Transverse colon (tissue), 4 donors: Measurements from ENCODE around the gene C9orf50. TPM values are rescaled to one million over a fixed set of nuclear protein-coding genes. Genes with fewer than 3 reads are reported as not detected.

ENCODE experiments used
- DNase-seq: peaks from one replicate; pipeline ENCODE4 v3.0.0-alpha.2; 2019
- H3K27ac ChIP-seq, 4 donors: fragments of 200-600 bp; sonication (generic); 2 replicates each; pipeline ENCODE4 v1.5.1; 2016 to 2018; ENCODE audit warnings: inconsistent platforms in 4 of 4
- H3K27me3 ChIP-seq: fragments of 200-600 bp; sonication (generic); 2 replicates; pipeline ENCODE4 v1.5.1; 2017; ENCODE audit warnings: inconsistent platforms
- H3K36me3 ChIP-seq, 4 donors: fragments of 200-600 bp; sonication (generic); 2 replicates each; pipeline ENCODE4 v1.5.1; 2017 to 2019; ENCODE audit warnings: inconsistent platforms in 4 of 4
- H3K4me1 ChIP-seq, 4 donors: fragments of 200-600 bp; sonication (generic); 2 replicates each; pipeline ENCODE4 v1.5.1; 2017 to 2020; ENCODE audit warnings: inconsistent platforms in 4 of 4
- H3K4me3 ChIP-seq, 4 donors: fragments of 200-600 bp; sonication (generic); 1 replicate in 1 of 4; 2 replicates in 3 of 4; pipeline versions ENCODE4 v1.5.1 to v1.6.1; 2017 to 2019; ENCODE audit warnings: inconsistent platforms in 4 of 4
- H3K9me3 ChIP-seq, 2 donors: fragments of 200-600 bp; sonication (generic); 2 replicates each; pipeline ENCODE4 v1.5.1; 2017 to 2019; ENCODE audit warnings: inconsistent platforms in 2 of 2
- CTCF ChIP-seq, 5 experiments: fragments of 200-600 bp in 3 of 5; fragments of 450-650 bp in 2 of 5; sonication (generic) in 3 of 5; IDR thresholded peaks; 1 replicate in 2 of 5; 2 replicates in 3 of 5; pipeline ENCODE4 v1.5.1; 2016 to 2017; ENCODE audit warnings: antibody characterized with exemption in 5 of 5, inconsistent platforms in 3 of 5, mild to moderate bottlenecking in 2 of 5, moderate library complexity in 1 of 5
- EP300 ChIP-seq: sonication (generic); formaldehyde crosslinking; IDR thresholded peaks from one replicate; pipeline ENCODE4 v1.6.1; 2017; ENCODE audit warnings: antibody characterized with exemption, low read depth
- POLR2A ChIP-seq: fragments of 450-650 bp; IDR thresholded peaks from one replicate; pipeline ENCODE4 v1.6.1; 2016; ENCODE audit warnings: antibody characterized with exemption, mild to moderate bottlenecking, moderate library complexity
- POLR2AphosphoS5 ChIP-seq, 3 donors: sonication (generic); formaldehyde crosslinking; IDR thresholded peaks; one replicate each; pipeline ENCODE4 v1.6.1; 2016; ENCODE audit warnings: antibody characterized with exemption in 3 of 3
- WGBS, 2 donors: methylation state at CpG; one replicate each; pipeline ENCODE4 v1.1.5; 2018; ENCODE audit warnings: low coverage in 1 of 2; 5-methylcytosine and 5-hydroxymethylcytosine counted together
- in situ Hi-C, 4 donors: fragments of 200-750 bp; cut with MboI; loops; one replicate each; pipeline versions ENCODE4 v1.15.0 to v1.15.1; 2017; ENCODE audit warnings: low sequenced_read_pairs in 3 of 4, low pct_ligation_motif_present in 1 of 4, low pct_unique_long_range_greater_than_20kb in 1 of 4
- intact Hi-C: fragments of 100-400 bp; cut with DNase I; formaldehyde crosslinking; loops from one replicate; pipeline ENCODE4 v1.15.1; 2023; ENCODE audit warnings: low total_unique reads
- total RNA-seq, 4 donors: library from RNA; depleted of rRNA; stranded (reverse); fragments of >200 nt; gene quantifications; one replicate each; pipeline ENCODE4 v1.1.0, GENCODE V29; 2016

The C9orf50 gene
- total RNA-seq, 4 donors from 2014 or later, result not detected

- in situ Hi-C loops, result loop anchor here in 1 of 4 donors (10.0 kb wide), 1 partner anchor 112 kb away; no protein-coding TSS in a partner anchor
- WGBS, 2 donors, result 72% methylated on average over 15 of the region's 15 CpGs; no CpG with 5 or more reads in 1 of the 2 donors
- H3K36me3 ChIP-seq, result no peaks in the 10 kb centered on the region
- H3K4me1 ChIP-seq, result peaks cover 22 to 42% (median 36%) of the 10 kb centered on the region in 4 donors
- DNase-seq, result no peak
- TF ChIP-seq CTCF (IDR thresholded peaks at IDR 0.05) (no peak), EP300 (no peak), POLR2A (no peak), POLR2AphosphoS5 (IDR thresholded peaks at IDR 0.05) (no peak)
- intact Hi-C loops, result loop anchor here (10.0 kb wide), 1 partner anchor 222 kb away; no protein-coding TSS in a partner anchor
- H3K4me3 ChIP-seq, result no peak overlapping the region
- peak overlapping the region; percentile 85 to 94 (median 89) for H3K27ac ChIP-seq
- H3K9me3 ChIP-seq, result no peaks in the 10 kb centered on the region
- H3K27me3 ChIP-seq, result no peaks in the 10 kb centered on the region
Measured at GRCh38 chr9:129606161-129607026, 14.5 kb downstream of the C9orf50 start.

- intact Hi-C loops, result loop anchor here (10.0 kb wide), 1 partner anchor 220 kb away; no protein-coding TSS in a partner anchor
- 44 to 70% methylated on average over 2 to 8 of the region's 8 CpGs for WGBS, 2 donors
- no peak overlapping the region for H3K4me3 ChIP-seq
- DNase-seq, result no peak
- H3K27me3 ChIP-seq, result no peaks in the 10 kb centered on the region
- peaks cover 16 to 31% (median 24%) of the 10 kb centered on the region in 4 donors for H3K4me1 ChIP-seq
- H3K27ac ChIP-seq, result no peak overlapping the region
- TF ChIP-seq CTCF (IDR thresholded peaks at IDR 0.05), result no peak
- no peak for TF ChIP-seq EP300
- H3K36me3 ChIP-seq, result no peaks in the 10 kb centered on the region
- H3K9me3 ChIP-seq, result no peaks in the 10 kb centered on the region
- in situ Hi-C loops, result loop anchor here in 1 of 4 donors (10.0 kb wide), 1 partner anchor 110 kb away; no protein-coding TSS in a partner anchor
Measured at GRCh38 chr9:129604766-129605163, 16.1 kb downstream of the C9orf50 start.

GRCh38 chr9:129604056-129604765 is 16.7 kb downstream of the C9orf50 start:
- no peak overlapping the region for H3K4me3 ChIP-seq
- H3K36me3 ChIP-seq, result no peaks in the 10 kb centered on the region
- H3K27me3 ChIP-seq, result no peaks in the 10 kb centered on the region
- TF ChIP-seq CTCF (IDR thresholded peaks at IDR 0.05) (no peak), POLR2A (no peak), EP300 (no peak), POLR2AphosphoS5 (IDR thresholded peaks at IDR 0.05) (no peak)
- WGBS, 2 donors, result 46 to 54% methylated on average over 3 to 12 of the region's 12 CpGs
- no peak for DNase-seq
- no peak overlapping the region for H3K27ac ChIP-seq
- in situ Hi-C loops (loop anchor here in 1 of 4 donors (10.0 kb wide), 1 partner anchor 109 kb away; no protein-coding TSS in a partner anchor), intact Hi-C loops (loop anchor here (10.0 kb wide), 1 partner anchor 219 kb away; no protein-coding TSS in a partner anchor)
- peaks cover 10 to 26% (median 18%) of the 10 kb centered on the region in 4 donors for H3K4me1 ChIP-seq
- H3K9me3 ChIP-seq, result no peaks in the 10 kb centered on the region
